CD4-positive, alpha-beta T cell treated with Interleukin-2 at 100 ng/mL for 4 hours (primary cell): ENCODE data around the gene MACROD1.

Experiments
- DNase-seq: peaks from one replicate; pipeline ENCODE4 v3.0.0-alpha.2; 2020; ENCODE audit warnings: low spot score

The MACROD1 gene

GRCh38 chr11:64014356-64014755, 151.6 kb downstream of the MACROD1 start:
- DNase-seq, result no peak

DNA sequence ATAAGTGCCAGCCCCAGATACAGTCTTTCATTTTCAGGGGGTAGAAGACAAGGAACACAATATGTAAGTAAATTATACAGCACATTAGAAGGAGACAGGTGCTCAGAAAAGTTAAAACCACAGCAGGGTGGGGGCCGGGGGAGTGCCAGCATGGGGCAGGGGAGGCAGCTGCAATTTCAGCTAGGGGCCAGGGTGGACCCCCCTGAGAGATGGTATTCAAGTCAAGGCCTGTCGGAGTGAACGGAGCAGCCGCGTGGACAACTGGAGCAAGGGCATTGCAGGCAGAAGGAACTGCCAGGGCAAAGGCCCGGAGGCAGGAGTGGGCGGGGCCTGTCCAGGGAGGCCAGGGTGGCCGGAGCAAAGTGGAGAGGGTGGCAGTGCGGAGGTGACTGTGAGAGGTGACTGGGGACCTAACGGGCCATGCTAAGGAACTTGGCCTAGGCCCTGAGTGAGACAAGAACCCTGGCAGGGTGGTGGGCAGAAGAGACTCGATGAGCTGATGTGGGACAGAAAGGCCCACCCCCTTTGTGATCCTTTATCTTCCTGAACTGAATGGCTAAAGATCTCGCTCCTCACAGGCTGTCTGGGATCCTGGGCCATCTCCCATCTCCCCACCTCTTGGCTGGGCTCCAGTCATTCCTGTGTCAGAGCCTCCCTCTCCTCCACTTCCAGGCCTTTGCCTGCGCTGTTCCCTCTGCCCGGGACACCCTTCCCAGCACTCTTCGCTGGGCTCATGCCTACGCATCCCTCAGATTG, 152.6 kb downstream of the MACROD1 start:
- DNase-seq, result no peak

DNA sequence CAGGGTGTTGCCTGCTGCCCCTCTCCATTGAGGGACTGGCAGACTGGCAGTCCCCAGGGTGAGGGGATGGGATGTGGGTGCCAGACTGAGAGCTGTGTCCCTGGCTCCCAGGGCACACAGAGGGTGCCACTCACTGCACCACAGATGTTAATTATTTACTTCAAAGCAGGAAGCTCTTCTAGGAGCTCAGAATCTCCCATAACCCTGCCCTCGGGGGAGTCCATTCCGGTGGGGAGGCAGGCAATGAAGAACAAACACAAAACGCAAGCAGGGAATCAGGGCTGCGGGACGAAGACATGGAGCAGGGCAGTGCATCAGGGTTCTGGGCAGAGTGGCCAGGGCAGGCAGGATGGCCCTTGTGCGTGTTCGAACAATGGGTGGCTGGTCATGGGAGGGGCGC, 154.5 kb downstream of the MACROD1 start:
- no peak for DNase-seq

DNA sequence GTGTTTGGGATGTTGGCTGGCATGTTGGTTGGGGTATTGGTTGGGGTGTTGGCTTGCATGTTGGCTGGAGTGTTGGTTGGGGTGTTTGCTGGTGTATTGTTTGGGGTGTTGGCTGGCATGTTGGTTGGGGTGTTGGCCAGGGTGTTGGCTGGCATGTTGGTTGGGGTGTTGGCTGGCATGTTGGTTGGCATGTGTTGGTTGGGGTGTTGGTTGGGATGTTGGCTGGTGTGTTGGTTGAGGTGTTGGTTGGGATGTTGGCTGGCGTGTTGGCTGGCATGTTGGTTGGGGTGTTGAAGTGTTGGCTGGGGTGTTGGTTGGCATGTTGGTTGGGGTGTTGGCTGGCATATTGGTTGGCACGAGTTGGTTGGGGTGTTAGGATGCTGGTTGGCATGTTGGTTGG, 155.1 kb downstream of the MACROD1 start:
- no peak for DNase-seq

- no peak for DNase-seq
Measured at GRCh38 chr11:64009710-64010109, 156.2 kb downstream of the MACROD1 start.

DNA sequence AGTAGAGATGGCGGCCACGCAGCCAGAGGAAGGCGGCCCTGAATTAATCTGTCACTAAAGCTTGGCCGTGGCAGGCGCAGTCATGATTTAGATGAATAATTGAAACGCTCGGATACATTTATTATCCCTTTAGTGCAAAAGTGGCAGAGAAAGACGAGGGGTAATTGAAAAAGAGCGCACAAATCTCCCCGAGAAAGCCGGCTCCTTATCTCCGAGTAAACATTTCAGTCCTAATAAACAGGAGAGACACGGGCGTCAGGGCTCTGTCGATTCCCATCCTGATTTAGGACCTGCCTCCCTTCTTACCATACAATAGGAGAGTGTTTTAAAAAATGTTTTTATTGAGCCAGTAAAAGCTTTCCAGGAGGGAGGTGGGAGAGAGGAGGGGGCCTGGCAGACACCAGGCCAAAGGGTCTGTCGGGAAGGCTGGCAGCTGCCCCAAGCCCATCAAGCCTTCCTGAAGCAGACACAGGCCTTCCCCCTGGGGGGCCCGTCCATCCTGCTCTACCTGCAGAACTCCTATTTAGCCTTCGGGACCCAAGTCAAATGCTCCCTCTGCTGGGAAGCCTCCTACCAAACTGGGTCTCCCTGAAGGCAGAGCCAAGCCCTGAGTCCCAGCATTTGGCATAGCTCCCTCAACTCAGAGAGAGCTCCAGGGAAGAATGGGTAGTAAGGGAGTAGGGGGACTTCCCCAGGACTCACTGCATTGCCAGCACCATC, 156.8 kb downstream of the MACROD1 start:
- no peak for DNase-seq

DNA sequence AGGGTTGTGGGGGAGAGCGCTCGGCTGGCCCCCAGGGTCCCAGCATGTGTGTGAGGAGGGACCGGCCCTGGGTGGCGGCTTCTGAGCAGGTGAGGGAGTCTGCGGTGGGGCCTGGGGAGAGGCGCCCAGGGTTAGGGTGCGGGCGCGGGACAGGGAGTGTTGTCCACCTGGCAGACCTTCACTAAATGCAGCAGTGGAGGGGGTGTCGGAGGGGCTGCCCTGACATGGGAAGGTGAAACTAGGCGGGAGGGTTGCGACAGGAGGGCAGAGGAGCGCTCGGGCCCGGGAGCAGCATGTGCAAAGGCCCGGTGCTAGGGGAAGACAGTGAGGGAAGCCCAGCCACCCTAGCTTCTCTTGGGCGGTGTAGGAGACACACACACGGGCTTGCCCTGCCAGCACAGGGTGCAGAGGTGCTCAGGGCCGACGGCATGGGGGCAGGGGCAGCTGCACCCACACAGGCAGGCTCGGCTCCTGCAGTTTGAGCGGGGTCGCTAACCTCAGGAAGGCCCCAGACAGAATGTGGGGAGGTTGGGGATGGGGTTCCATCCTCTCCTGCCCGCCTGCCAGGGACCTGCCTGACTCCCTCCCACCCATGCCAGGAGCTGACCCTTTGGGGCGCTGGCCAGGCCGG, 157.5 kb downstream of the MACROD1 start:
- DNase-seq, result no peak

DNA sequence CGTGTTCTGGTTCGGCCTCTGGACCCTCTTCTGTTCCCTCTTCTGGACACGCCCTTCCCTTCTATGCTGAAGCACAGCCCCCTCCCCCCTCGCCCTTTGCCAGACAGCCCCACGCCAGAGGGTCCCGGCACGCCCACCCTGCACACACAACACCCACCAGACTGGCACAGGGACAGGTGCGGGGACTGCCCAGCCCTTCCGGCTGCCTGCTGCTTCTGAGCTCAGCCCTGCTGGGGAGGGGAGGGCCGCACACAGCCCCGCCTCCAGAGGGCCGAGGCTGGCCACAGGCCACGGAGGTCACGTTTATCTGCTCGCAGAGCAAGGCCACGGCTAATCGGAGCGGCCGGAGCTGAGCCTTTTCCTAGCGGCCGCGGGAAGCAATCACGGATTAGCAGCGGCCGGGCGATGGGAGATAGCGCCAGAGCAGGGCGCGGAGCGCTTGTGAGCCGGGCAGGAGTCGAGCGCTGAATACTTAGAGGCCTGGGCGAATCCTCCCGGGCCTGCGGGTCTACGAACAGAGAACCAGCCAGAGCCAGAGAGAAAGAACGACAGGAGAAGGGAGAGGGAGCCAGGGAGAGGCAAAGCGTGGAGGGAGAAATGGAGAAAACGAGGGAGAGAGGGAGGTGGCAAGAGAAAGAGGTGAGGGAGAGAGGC, 158.2 kb downstream of the MACROD1 start:
- DNase-seq, result no peak

- DNase-seq, result no peak
Measured at GRCh38 chr11:64007160-64007628, 158.7 kb downstream of the MACROD1 start.

DNA sequence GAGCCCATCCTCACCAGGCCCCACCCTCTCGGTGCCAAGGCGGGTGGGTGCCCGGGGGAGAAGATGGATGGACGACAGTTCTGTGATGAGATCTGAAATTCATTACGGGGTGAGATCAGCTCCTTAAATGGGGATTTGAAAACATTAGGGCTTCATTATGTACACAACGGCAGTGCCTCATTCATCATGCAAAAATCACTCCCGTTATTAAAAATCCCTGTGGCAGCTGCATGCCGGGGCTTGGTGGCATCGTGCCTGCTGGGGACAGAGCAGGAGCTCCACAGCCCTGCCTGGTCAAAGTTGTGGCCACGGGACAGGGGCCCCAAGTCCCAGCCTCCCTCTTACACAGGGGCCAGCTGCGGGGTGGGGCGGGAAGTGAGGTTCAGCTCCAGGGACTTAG, 159.5 kb downstream of the MACROD1 start:
- no peak for DNase-seq

DNA sequence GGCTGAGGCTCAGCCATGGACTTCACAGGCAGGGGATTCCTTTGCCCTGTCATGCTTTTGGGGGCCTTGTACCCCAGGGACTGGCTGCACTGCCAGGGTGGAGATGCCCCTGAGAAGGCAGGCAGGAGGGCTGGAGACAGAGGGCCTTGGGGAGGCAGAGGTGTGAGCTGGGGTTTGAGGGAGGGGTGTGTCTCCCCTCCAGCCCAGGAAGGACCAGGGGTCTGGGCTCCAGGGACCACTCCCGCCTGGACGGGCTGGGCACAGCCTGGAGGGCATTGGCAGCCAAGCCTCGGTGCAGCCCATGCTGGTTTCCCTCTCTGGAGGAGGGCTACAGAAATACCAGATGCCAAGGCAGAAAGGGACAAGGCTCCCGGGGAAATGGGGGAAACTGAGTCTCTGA, 160.2 kb downstream of the MACROD1 start:
- DNase-seq, result no peak

DNA sequence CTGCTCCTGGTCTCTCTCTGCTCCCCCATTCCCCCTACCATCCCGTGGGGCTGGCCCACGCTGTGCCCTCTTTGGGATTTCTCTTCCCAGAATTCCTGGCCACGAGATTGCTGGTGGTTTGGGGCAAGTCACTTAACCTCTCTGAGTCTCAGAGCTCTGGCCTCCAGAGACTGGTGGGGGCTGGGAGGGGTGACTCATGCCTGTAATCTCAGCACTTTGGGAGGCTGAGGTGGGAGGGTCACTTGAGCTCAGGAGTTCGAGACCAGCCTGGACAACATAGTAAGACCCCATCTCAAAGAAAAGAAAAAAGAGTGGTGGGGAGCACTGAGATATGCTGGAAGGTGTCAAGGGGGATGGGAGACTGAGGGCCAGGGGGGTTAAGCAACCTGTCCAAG, 161.3 kb downstream of the MACROD1 start:
- no peak for DNase-seq

DNA sequence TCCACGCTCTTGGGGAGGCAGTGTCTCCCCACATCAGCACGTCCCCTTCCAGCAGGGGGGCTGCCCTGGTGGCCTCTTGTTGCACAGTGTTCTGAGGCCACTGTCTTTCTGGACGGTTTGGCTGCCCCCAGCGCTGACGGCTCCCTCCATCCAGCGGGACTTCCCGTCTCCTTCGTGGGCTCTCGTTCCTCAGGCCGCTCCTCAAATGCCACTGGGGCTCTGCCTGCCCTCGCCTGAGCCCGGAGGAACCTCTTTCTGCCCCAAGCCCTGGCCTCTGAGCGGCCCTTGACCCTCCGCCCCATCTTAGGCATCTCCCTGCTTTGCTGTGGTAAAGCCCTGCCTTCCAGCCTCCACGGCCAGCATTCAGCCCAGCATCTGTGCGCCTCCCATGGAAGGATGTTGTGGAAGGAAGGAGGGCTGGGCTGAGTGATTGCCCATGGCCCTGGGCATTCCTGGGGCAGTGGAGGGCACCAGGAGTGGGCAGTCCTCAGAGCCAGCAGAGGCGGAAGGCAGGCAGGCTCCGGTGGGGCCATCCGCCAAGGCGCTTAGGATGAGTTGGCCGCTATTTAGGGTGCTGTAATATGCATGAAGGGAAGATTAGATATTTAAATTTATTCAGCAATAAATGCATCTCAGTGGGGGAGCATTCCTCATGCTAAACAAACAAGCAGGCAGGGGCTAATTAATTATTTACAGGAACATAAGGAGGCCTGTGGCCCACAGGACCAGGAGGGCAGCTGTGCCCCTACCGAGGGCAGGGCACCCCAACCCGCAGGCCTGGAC, 161.9 kb downstream of the MACROD1 start:
- DNase-seq, result no peak

- DNase-seq, result no peak
Measured at GRCh38 chr11:64001484-64002420, 164.2 kb downstream of the MACROD1 start.

DNA sequence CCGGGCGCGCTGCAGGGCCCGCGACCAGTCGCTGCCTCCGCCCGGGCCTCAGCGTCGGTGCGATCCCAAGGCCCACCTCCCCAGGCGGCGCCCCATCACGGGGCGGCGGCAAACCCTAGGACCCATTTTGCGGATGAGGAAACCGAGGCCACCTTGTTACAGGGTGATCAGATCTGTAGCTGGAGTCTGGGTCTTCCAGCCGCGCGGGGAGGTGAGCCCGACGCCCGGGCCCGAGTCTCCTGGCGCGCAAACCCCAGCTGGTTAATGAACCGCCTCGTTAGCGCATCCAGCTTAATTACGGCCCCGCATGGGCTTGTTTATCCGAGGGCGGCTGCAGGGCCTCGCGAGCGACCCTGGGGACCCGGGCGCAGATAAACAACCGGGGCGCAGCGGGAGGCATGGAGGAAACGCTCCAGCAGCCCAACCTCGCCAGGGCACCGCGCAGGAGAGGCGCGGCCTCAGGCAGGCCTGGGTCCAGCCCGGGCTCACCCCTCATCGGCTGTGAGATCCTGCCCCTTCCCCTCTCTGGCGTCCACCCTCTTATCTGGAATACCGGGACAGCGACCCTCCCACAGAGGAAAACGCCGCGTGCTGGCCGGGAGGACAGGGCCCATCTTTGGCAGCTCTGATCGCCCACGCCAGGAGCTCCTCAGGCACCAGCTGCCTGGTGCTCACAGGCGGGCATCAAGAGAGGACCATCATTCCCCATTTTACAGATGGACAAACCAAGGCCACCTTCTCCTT, 165.0 kb downstream of the MACROD1 start:
- no peak for DNase-seq

- peak; percentile 66 for DNase-seq
Measured at GRCh38 chr11:64000026-64000739, 165.7 kb downstream of the MACROD1 start.

GRCh38 chr11:63999349-64000025, 166.4 kb downstream of the MACROD1 start:
- peak; percentile 59 for DNase-seq

DNA sequence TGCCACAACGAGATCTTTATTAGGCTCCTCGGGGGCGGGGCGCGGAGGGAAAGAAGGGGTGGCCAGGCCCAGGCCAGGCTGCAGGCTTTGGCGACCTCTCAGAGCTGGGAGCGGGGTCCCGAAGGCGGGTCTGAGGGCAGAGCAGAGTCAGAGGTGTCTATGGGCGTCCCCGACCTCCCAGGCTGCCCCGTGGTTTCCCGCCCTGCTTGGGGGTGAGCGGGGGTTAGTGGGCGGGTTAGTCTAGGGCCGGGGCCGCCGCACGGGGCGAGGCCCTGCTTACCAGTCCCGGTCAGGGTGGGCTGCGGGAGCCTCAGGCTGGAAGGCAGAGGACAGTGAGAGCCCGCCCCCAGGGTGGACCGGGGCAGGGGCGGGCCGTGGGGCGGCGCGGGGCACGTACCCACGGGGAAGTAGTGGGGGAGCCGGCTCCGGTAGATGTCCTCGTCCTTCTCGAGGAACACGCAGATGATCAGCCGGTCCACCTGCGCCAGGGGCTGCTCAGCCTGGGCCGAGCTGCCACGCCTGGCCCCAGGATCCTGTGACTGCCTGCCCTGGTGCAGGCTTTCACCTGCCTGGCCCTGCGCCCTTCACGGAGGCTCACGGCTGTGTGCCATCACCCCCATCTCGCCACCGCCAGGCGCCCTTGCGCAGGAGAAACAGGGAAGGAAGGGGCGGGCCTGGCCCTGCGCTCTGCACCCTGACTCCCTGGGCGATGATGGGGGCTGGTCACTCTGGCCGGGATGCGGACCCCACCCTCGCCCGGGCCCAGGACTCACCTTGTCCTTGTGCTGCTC, 167.2 kb downstream of the MACROD1 start:
- no peak for DNase-seq
